NCI-H2227 (cell line): ENCODE data around the gene FOLR1.

Experiments used
- DNase-seq: peaks from one replicate; lab custom pipeline; 2025; ENCODE audit not compliant: unreplicated experiment; lab: John Stamatoyannopoulos, UW

Gene FOLR1

DNA sequence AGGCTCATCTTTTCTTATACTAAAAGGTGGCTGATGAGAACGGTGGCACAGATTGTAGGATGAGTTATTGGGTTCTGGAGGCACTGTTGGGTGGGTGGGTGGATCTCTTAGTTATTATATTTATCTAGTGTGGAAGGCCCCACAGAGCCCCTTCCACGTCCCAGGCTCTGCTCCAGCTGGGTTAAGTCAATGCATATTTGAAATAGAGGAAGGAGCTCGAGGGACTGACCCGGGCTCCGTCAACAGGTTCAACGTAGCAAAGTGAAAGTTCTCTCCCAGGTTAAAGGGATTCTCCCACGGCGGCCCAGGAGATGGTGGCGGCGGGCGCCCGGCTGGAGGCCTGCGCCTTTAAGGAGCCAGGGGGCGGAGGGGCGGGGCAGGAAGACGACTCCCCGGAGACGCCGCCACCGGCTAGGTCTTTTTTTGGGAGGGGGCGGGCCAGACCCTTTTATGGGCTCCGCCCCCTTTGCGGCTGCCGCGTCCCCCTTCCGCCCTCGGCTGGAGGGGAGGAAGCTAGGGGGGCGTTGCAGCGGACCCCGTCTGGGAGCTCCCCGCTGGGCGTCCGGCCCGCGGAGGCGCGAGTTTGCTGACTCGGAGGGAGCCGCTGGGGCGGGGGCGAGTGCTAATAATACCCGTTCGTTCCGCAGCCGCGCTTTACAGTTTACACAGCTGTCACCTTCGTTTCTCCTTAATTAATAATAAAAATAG, 31.1 kb downstream of the FOLR1 start:
- DNase-seq, result peak; percentile 93

DNA sequence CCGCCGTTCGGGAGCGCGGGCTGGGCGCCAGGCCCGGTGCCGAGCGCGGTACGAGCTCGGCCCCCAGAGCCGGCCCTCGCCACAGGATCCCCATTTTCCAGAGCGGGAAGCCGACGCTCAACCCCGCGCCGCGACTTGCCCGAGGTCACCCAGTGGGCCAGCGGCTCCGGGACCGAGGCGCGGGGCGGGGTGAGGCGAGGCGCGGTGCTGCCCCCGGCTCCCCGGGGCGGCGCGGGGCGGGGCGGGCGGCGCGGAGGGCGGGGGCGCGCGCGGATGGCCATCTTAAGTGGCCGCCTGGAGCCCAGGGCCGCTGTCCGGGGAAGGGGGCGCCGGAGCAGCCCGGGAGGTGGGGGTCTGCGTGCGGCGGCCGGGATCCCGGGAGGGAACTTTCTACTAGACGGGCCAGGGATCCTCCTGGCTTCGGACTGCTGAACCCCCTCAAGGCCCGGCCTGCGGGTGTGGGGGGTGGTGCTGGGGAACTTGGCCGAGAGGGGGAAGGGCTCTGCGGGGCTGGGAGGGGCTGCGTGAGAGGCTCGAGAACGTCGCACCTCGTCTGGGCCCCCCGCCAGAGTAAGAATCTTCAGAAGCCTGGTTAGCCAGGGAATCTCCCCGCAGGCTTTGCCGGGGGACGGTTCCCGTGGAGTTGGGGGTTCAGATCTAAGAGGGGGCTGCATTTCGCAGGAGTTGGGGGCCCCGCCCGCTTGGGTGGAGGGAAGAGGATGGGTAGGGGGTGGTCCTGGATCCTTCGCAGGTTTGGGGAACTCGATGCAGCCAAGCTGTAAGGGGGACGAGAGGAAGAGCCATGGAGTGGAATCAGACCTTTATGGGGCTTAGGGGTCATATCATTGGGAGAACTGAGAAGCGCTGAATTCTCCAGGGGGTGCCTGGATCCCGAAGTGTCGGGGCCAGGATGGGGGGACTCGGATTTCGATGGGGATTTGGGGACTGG, 31.9 kb downstream of the FOLR1 start:
- peak; percentile 73 for DNase-seq

DNA sequence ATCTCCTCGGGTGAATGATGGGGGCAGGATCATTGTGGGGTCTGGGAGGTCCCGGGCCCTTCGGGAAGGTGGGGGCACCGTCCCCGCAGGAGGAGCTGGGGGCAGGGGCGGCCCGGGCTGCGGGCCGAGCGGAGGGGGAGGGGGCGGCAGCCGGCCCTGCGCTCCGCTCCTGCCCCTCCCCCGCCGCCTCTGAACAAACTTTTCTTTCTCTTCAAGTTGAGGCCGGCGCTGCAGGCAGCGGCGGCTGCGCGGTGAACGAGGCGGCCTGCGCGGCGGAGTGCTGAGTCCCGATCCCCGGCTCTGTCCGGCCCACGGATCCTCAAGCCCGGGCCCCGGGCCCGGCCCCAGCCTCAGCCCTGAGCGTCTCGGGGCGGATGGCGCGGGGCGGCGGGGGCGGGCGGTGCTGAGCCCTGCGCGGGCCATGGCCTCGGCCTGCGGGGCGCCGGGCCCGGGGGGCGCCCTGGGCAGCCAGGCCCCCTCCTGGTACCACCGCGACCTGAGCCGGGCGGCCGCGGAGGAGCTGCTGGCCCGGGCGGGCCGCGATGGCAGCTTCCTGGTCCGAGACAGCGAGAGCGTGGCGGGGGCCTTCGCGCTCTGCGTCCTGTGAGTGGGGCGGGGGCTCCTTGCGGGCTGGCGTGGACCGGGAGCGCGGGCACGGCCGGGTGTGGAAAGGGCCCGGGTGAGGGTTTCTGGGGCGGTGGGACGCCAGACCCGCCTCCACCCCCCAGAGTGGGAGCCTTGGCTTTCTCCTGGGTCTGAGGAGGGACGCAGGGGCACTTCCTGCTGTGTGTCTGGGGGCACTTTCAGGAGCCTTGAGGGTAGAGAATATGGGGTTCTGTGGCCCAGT, 32.8 kb downstream of the FOLR1 start, which contains the start of gene INPPL1:
Gene INPPL1, plus strand, starts transcription at position 204 of the 847 bp plus-strand sequence. Its CDS starts 218 bp downstream, at position 422.
- peak; percentile 41 for DNase-seq

DNA sequence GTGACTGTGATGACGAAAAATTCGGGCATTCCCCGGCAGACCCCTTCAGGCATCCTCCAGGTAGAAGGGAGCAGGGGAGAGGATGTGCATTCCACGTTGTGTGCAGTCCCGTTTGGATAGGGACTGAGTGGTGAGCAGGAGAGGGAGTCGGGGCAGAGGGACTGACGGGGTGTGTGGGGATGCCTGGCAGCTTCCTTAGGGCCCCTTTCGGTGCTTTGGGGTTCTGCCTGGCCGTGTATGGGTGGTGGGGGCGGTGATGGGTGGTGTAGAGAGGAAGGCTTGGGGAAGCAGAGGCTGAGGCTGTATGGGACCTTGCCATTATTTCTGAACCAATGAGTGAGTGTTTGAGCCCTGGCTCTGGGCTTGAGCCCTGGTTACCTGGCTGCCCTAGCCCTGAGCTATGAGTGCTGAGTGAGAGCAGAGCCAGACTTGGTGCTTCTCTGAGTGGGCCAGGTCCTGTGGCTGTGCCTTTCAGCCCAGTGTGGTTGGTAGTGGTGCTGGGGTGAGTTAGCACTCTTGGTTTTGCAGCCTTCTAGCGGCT, 33.5 kb downstream of the FOLR1 start:
- DNase-seq, result no peak

DNA sequence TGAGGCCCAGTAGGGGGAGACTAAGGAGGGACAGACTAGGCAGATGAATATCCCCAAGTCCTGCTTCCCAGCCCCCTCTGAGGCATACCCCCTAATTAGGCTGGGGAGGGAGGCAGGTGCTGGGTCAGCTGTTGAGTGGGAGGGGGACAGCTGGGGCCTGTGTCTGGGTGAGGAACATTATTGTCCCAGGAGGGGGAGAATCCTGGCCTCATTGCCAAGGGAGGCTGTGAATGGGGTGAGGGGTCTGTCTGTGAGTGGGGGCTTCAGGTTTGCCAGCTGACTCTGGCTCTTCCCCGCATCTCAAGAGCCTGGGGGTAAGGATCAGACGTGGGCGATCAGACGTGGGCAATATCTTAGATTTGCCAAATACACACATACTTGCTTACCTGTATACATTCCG, 34.8 kb downstream of the FOLR1 start:
- no peak for DNase-seq

DNA sequence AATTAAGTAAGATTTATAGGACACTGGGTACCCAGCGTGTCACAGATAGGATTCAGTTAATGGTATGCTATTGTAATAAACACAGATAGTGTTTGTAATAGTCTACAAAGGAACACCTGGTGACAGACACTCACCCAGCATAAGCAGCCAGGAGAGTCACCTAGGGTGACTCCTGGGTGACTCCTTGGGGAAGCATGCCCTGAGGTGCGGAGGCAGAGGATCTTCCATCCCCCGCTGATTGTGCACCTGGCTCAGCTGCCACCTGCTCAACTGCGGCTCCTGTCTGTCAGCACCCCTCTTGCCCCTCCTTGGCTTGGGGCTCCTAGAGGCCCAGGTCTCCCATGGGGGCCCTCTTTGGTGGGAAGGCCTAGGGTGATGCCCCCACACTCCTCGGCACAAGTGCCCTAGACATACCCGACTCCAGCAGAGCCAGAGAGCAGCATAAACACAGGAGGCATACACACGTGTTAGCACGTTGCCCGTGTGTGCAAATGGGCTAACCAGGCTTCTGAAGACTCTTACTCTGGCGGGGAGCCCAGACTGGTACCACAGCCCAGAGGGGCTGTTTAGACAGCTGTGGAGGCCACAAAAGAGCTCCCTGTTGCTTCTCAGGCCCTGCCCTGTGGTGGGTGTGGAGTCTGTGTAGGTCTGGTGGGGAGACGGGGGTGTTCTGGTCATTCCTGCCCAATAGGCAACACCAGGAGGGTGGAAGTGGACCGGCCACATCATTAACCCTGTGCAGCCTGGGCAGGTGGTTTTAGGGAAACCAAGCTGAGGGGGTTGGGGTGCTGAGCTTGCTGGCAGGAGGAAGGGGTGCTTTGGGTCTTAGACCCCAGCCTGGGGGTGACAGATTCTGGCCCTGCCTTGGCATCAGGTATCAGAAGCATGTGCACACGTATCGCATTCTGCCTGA, 35.6 kb downstream of the FOLR1 start:
- no peak for DNase-seq

DNA sequence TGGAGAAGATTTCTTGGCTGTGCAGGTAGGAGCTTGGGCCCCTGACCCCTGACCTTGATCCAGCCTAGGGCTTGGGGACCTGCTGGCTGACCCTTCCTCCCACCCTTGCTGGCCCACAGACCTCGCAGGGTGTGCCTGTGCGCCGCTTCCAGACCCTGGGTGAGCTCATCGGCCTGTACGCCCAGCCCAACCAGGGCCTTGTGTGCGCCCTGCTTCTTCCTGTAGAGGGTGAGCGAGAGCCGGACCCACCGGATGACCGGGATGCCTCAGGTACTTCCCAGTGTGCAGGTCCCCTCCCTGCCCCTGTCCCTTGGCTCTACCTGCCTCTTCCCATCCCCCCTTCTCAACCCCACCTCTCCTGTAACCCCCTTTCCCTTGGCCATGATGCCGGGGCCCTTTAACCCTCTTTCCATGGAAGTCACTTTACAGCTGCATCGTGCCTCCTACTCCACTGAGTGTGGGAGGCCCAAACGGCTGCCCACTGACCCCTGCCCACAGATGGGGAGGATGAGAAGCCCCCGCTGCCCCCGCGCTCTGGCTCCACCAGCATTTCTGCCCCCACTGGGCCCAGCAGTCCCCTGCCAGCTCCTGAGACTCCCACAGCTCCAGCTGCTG, 36.4 kb downstream of the FOLR1 start:
- no peak for DNase-seq

DNA sequence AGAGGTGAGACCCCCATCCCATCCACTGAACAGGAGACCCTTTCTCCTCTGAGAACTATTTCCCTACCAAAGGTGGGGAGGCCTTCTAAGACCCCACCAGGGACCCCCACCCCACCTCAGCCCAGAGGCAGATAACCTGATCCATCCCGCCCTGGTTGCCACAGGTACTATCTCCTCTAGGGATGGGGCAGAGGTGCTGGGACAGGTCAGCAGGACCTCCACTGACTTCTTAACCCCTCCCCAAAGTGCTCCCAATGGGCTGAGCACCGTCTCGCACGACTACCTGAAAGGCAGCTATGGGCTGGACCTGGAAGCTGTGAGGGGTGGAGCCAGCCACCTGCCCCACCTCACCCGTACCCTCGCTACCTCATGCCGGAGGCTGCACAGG, 36.9 kb downstream of the FOLR1 start:
- DNase-seq, result no peak

DNA sequence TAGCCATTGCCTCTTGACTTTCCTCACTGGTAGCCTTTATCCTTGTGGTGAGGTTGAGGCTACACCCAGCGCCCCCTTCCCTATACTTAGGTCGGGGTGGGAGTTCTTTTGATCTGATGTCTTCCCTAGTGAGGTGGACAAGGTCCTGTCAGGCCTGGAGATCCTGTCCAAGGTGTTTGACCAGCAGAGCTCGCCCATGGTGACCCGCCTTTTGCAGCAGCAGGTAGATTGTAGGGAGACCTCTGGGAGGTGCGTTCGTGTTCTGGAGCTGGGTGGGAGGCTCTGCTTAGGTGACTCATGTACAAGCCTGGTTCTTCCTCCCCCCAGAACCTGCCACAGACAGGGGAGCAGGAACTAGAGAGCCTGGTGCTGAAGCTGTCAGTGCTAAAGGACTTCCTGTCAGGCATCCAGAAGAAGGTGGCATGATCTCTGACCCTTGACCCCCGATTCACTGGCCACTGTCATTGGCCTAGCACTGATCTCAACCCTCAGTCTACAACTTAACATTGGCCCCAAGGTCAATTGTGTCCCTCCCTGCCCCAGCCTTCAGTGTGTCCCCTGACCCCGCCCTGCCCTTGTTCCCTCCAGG, 37.5 kb downstream of the FOLR1 start:
- DNase-seq, result no peak

DNA sequence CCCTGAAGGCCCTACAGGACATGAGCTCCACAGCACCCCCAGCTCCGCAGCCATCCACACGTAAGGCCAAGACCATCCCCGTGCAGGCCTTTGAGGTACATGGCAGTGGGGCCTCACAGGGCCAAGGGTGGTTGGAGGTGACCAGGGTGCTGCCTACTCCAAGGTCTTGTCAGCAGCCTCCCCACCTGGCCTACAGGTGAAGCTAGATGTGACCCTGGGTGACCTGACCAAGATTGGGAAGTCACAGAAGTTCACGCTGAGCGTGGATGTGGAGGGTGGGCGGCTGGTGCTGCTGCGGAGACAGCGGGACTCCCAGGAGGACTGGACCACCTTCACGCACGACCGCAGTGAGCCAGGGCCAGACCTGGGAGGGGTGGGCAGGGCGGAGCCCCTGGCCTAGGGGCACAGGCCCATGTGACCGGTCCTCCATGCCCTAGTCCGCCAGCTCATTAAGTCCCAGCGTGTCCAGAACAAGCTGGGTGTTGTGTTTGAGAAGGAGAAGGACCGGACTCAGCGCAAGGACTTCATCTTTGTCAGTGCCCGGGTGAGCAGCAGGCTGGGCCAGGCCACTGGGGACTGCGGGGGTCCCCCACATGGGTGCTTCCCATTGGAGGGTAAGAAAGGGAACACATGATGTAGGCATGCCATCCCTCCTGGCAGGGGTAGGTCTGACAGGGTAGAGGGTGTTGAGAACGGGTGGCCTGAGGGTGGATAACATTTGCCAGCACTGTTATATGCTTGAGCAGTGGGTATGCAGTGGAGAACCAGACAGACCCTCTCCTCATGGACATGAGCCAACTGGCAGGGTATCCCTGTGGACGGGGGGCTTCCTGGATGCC, 38.2 kb downstream of the FOLR1 start:
- DNase-seq, result no peak

DNA sequence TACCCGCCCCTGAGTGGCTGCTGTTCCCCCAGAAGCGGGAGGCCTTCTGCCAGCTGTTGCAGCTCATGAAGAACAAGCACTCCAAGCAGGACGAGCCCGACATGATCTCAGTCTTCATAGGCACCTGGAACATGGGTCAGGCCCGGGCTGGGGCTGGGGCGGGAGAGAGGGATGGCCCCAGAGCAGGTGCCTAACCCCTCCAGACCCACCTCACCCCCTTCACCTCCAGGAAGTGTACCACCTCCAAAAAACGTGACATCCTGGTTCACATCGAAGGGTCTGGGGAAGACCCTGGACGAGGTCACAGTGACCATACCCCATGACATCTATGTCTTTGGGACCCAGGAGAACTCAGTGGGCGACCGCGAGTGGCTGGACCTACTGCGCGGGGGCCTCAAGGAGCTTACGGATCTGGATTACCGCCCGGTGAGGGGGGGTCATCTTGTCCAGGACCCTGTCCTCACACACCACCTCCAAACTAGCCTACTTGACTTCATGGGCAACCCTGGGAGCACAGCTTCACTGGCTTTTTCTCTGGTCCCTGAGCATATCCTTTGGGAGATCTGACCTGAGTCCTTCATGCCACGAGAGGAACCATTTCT, 38.9 kb downstream of the FOLR1 start:
- no peak for DNase-seq

DNA sequence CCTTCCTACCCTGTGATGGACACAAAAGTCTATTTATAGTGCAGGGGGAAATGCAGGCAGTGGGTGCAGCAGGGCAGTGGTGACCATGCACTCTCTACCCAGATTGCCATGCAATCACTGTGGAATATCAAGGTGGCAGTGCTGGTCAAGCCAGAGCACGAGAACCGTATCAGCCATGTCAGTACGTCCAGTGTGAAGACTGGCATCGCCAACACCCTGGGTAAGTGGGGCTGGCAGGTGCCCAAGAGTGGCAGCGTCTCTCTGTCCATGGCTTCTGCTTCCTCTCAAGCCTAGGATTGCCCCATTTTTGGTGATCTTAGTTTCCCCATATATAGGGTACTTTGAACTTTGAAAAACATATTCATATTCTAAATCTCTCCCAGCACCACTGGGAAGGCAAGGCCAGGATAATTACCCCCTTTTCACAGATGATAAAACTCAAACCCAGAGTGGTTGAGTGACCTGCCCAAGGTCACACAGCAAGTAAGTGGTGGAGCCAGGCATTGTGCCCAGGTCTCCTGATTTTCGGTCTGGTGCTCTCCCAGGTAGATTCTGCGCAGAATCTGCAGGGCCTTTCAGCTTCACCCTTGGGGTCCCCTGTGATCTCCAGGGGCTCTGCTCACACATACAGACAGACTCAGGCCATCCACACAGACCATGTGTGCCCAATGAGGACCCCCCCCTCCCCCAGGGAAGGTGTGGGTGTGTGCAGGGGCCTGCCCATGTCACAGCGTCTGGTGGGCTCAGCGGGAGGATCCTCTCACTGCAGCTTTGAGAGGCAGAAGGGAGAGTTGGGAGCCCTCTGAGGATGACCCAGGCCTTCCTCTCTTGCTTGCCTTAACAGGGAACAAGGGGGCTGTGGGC, 39.7 kb downstream of the FOLR1 start:
- DNase-seq, result no peak

DNA sequence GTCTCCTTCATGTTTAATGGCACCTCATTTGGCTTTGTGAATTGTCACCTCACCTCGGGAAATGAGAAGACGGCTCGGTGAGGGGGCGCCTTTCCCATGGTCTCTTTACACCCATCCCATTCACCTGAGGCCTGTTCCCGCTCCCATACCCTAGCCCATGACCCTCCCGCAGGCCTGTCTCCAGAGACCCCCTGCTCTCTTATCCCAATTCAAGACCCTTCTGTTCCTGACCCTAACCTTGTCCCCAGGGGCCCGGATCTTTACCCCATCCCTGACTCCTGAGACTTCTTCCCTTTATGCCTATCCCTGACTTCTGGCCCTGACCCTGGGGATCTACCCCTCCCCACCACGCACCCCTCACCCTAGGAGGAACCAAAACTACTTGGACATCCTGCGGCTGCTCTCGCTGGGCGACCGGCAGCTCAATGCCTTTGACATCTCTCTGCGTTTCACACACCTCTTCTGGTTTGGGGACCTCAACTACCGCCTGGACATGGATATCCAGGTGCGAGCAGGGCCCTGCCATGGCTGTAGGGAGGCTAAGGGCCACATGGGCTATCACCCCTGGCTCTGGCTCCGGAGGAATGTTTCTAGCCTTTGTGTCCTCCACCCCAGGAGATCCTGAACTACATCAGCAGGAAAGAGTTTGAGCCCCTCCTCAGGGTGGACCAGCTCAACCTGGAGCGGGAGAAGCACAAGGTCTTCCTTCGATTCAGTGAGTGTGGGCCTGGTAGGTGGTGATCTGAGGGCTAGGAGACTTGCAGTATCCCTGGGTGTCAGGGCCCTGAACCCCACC, 40.5 kb downstream of the FOLR1 start:
- no peak for DNase-seq

DNA sequence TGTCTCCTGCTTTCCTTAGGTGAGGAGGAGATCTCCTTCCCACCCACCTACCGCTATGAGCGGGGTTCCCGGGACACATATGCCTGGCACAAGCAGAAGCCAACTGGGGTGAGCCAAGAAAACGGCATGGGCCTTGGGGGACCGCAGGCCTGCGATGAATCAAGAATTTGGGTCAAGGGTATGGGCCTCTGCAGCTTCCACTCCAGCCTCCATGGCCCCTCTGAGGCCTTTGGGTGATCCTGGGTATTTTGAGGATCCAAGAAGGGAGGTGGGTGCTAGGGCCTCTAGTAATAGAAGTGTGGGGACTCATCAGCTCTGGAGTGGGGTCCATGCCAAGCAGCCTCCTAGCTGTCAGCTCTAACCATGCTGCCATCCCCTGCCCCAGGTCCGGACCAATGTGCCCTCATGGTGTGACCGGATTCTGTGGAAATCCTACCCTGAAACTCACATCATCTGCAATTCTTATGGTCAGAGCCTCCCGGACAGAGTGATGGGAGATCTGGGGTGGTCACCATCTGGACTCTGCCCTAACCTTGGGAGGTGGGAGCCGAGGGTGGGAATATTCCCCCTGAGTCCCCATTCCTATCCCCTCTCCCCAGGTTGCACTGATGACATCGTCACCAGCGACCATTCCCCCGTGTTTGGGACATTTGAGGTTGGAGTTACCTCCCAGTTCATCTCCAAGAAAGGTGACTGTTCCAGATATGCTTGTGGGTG, 41.3 kb downstream of the FOLR1 start:
- DNase-seq, result no peak

DNA sequence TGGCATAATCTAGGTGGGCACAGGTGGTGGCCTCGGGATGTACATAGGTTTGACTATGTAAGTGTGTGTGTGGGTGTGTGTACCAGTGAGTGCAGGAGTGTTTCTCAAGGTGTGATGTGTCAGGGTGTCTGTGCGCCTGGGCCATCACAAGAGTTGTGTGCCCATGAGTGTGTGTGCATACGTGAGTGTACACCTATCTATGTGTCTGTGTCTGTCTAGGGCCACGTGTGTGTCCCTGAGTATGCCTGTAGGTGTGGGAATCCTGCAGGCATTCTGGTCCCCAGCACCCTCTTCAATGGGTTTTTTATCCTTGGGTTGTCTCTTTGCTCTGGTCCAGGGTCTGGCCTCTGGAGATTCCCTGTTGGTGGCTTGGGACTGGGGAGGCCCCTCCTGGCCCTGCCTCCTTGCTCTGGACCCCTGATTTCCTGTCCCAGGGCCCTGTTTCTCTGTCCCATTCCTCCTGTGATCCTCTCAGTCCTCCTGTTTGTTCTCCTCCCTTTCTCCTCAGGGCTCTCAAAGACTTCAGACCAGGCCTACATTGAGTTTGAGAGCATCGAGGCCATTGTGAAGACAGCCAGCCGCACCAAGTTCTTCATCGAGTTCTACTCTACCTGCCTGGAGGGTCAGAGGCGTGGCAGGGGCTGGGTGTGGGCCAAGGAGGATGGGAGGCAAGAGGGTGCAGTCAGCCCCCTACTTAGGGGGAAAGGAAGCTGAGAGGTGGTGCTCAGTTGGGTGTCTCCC, 42.0 kb downstream of the FOLR1 start:
- no peak for DNase-seq
